ENCODE measurements around the gene SCAF4. TPM values are rescaled to one million over a fixed set of nuclear protein-coding genes. Genes with fewer than 3 reads are reported as not detected.

Gene SCAF4
- total and polyA plus RNA-seq, 2 donors (not counting 3 experiments of a cell fraction or from before 2014, with no cell fraction given), result 12.2 to 41.2 TPM

Small RNA genes lying within 50 kb of the gene (small RNA-seq; reads per million reads assigned to genes)
- gene RF01241 (ENCODE audit: insufficient read depth, insufficient read length, low read depth, low replicate concordance), result 1.5 reads per million

Other genes with a start within 250 kb of the SCAF4 start
- 190 and 198 TPM in 2 replicates for gene SOD1, start 72.4 kb downstream of the SCAF4 start, total RNA-seq
- 197 and 268 TPM in 2 replicates for gene SOD1, start 72.4 kb downstream of the SCAF4 start, polyA plus RNA-seq
- not detected in 2 replicates for gene HUNK, start 140.9 kb upstream of the SCAF4 start, total RNA-seq
- gene HUNK, start 140.9 kb upstream of the SCAF4 start, polyA plus RNA-seq, result not detected in 2 replicates

Measured in endothelial cell of umbilical vein (primary cell).